GM04504 (cell line): ENCODE results near the gene RAB8A.

Experiments
- DNase-seq: peaks from one replicate; pipeline ENCODE4 v3.0.0-alpha.2; 2012; ENCODE audit warnings: low read depth

The RAB8A gene

DNA sequence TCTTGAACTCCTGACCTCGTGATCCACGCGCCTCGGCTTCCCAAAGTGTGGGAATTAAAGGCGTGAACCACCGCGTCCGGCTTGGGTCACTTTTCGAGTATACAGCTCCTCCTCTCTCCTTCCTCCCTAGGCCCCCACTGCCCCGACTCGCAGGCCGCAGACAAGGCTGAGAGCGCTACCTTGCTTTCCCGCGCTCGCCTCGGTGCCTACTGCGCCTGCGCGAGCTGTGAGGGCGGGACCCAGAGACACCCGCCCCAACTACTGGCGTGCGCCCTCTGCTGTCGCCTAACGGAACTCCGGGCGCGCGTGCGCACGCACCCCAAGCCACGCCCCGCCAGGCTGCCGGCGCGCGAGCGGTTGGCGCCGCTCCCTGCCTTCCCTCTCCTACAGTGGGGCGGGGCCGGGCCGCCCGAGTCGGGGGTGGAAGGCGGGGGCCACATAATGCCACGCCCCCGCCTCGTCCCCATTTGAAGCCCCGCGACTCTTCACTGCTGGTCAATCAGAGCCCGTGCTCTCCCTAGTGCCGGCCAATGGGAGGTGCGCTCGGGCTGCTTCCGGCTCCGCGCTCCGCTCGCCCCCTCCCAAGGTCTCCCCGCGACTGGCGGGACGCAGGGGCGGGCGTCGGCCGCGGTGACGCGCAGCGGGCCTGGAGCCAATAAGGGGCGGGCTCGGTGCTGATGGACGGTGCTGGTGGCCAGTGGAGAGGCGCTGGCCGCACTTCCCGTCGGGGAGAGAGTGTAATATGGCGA, at the start of gene RAB8A:
TSS of gene RAB8A (plus strand) at position 730 of the 749 bp plus-strand sequence. CDS start at position 743, 13 bp downstream.
- DNase-seq, result peak; percentile 99

DNA sequence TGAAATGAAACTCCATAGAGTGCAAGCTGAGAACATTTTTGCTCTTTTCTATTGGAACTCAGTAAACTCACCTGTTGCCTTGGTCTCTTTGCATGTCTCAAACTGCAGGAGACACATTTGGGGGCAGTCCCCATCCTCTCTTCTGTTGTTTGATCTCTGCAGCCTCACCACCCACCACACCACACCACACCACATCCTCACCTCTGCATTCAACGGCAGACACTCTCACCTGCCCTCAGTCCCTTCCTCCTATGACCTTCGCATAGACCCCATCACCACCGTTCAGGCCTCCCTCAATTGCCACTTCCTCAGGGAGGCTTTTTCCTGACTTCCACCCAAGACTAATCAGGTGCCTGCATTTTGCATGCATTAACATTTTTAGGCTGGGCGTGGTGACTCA, 49.7 kb upstream of the RAB8A start:
- DNase-seq, result no peak

DNA sequence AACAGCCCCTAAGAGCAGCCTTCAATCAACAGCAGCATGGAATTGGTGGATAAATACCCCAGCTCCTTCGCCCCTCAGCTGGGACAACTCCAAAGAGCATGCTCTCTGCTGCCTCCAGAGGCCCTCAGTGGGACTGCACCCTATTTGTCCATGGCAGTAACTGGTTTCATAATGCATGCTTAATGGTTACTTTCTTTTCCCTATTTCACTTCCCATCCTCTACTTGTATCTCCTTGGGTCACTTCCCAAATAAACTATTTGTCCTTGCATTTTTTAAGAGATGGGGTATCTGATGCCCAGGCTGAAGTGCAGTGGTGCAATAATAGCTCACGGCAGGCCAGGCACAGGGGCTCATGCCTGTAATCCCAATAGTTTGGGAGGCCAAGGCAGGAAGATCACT, 48.9 kb upstream of the RAB8A start:
- DNase-seq, result no peak

DNA sequence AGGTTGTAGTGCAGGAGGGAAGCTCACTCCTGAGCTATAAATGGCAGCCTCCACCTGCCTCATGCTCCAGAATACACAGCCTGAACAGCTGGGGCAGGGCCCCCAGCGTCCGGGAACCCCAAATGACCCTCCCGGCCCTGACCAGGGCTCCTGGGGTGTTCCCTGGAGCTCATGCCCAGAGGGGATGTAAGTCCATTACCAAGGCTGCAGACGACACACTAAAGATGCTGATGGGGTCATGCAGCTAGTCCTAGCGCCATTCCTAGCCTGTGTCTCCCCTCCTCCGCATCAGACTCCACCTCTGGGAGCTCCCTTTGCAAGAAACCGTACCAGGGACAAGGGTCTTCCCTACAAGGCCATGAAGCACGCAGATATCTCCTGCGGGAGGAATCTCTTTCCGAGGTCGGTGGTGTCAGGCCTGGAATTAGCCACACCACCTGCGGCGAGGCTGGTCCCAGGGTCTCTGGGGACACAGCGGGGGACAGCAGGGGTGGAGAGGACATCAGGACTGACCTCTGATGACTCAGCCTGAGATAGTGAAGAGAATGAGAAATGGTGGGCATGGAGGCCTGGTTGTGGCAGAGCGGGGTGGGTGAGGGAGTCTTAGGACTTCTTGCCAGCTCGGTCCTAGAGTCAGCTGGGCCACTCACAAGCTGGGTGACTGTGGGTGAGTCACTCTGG, 47.3 kb upstream of the RAB8A start:
- no peak for DNase-seq

DNA sequence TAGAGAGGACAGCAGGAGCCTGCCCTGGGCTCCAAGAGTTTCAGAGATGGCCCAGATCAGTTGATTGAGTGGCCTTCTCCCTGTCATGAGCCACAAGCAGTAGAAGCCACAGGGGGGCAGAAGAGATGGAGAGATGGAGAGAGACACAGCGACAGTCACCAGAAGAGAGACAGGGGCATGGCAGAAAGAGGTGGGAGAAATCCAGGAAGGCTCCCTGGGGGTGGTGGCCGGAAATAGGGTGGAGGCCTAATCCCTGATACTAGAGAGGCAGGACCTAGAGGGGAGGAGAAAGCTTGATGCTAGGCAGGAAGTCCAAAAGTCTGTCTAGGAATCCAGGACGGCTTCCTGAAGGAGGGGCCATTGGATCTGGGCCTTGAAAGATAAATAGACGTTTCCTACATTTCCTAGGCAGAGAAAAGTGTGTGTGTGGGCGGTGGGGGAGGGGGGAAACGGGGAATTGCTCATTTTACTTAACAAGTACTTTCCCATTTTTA, 45.0 kb upstream of the RAB8A start:
- no peak for DNase-seq

DNA sequence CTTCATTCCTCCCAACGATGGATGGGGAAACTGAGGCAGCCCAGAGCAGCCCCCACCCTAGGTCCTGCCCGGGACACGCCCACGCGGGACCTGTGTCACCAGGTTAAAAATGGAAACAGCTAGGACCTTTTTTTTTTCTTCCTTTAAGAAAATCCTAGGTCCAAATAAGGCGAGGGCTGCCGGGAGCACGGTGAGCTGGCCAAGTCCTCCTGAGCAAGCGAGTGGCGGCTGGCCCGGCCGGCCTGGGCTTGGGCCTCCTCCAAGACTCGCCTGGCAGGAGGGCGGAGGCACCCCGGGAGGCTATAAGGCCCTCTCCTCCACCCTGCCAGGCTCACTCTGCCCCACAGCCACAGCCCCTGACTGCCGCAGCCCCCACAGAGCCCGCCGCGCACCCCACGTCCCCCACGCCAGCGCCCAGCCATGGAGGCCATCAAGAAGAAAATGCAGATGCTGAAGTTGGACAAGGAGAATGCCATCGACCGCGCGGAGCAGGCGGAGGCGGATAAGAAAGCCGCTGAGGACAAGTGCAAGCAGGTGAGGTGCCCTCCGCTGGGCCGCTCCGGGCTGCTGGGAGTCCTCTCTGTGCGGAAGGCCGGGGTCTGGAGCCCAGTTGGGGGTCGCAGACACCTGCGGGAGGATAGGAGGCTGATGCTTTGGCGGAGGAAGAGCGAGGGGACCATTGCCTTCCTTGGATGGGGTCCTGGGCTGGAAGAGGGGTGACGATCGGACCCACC, 44.3 kb upstream of the RAB8A start:
- DNase-seq, result peak; percentile 61

DNA sequence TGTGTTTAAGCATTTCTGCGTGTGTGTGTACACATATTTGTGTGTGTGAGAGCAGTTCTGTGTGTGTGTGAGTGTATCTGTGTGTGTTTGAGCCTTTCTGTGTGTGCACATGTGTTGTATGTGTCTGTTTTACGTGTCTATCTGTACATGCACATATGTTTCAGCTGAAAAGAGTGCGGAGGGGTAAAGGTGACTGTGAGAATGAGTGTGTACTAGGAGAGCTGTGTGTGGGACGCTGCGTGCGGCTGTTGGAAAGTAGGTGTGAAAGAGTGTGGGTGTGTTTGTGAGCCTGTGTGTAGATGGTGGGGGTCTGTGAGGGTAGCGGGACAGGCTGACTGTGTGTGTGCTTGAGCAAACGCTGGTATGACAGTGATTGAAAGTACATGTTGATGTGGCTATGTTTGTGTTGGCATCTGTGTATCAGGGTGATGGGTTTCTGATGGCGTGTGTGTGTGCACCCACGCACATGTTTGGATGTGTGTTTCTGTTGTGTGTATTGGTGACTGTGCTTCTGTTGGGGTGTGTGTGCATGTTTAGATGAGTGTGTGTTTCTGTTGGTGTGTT, 42.9 kb upstream of the RAB8A start:
- no peak for DNase-seq

DNA sequence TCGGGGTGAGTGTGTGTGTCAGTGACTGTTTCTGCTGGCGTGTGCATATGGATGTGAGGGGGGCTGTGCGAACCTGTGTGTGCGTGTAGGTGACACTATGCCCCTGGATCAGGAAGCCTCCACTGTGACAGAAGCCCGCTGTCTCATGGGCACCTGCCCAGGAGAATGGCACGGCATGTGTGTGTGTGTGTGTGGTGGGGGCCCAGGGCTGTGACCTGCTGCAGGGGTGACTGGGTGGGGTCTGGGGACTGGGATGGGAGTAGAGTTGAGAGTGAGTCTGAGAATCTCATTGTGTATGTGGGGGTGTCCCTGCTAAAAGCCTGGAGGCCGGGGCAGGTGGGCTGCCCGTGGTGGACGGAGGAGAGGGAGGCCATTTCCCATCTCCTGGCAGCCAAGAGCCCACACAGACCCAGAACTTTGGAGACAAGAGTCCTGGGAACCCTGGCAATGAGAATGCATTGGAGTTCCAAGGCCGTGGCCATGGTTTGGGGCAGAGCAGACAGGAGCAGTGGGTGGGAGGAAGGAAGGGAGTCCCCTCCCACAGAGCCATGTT, 41.8 kb upstream of the RAB8A start:
- no peak for DNase-seq

DNA sequence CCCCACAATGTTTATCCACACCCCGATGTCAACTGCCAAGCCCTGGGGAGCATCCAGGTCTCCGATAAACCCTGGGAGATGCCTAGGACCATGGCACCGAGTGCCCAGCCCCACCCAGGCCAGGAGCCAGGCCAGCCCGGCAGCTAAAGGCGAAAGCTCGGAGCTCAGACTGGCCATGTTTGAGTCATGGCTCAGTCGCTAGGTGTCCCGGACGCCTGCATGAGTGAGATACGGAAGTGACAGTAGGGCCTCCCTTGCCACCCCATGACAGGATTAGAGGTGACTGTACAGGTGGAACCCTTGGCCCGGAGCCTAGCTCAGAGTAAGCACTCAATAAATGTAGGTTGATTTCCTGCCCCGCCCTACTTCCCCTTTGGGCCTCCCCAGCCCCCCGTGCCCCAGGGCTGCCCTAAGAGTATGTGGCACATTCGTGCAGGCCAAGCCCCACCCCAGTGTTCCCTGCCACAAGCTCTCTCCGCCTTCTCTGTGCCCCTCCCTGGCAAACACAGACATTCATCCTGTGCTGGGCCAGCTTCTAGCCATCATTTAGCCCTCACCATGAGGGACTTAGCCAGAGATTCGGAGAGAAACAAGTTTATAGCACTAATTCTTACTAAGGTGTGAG, 41.2 kb upstream of the RAB8A start:
- no peak for DNase-seq

DNA sequence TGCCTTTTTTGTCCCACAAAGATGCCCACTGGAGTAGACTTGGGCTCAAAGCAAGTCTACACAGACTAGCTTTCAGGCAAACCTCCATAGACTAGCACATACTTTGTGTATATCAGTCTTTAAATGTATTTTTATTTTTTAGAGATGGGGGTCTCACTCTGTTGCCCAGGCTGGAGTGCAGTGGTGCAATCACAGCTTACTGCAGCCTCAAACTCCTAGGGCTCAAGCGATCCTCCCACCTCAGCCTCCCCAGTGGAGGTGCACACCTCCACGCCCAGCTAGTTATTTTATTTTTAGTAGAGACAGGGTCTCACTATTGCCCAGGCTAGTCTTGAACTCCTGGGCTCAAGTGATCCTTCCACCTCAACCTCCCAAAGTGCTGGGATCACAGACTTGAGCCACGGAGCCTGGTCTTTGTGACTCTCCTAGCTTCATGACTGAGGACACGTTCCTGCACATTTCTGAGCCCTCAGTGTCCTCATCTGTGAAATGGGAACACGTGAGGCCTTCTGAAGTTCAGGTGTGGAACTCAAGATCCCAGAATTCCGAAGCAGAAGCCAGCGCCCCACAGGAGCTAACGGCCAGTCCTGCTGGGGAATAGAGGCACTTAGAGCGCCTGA, 40.5 kb upstream of the RAB8A start:
- DNase-seq, result no peak

DNA sequence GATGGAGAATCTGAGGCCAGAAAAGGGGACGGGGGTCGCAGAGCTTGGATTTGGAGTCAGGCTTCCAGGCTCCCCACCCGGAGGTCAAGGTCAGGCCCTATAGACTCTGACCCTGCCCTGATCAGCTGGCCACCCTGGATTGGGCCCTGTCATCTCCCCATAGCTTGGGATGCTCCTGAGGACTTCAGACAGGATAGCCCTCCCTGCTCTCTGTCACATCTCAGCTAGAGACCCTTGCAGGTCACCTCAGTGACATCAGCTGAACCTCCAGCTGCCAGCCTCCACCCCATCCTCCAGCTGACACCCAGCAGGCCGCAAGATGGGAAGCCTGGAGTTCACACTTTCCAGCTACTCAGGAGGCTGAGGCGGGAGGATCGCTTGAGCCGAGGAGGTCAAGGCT, 38.2 kb upstream of the RAB8A start:
- no peak for DNase-seq

DNA sequence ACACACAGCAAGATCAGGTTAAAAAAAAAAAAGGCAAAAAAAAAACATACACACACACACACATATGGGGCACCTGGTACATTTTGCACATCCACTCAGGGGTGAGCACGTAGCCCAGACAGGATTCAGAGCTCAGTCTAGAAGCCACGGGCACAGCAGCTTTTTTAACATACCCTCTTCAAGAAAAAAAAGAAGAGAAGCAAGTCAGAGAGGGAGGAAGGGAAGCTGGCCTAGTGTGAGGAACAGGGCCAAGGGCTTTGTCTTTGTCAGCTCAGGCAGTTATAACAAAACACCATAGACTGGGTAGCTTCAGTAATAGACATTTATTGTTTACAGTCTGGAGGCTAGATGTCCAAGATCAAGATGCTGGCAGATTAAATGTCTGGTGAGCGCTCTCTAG, 37.7 kb upstream of the RAB8A start:
- no peak for DNase-seq

DNA sequence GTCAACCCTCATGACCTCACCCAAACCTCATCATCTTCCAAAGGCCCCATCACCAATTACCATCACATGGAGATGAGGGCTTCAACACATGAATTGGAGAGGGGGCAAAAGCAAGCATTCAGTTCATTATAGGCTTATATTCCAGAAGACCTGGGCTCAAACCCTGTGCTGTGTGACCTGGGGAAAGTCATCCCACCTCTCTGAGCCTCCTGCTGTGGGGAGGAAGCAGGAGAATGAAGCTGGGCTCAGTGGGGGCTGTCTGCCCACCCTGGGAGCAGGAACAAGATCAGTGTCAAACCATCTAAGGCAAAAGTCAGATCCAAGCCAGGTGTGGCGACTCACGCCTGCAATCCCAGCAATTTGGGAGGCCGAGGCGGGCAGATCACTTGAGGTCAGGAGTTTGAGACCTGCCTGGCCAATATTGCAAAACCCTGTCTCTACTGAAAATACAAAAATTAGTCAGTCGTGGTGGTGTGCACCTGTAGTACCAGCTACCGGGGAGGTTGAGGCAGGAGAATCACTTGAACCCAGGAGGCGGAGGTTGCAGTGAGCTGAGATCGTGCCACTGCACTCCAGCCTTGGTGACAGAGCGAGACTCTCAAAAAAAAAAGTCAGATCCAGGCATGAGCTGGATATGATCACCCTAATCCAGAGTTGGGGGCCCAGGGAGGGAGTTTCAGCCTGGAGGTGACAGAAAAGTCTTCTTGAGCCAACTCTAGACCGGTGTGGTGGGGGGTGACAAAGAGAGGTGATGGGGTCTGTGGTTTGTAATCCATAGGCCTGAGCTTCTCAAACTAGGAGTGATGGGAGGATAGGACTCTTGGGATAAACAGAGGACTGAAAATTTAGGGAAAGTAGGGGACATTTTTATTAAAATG, 37.0 kb upstream of the RAB8A start:
- DNase-seq, result no peak

DNA sequence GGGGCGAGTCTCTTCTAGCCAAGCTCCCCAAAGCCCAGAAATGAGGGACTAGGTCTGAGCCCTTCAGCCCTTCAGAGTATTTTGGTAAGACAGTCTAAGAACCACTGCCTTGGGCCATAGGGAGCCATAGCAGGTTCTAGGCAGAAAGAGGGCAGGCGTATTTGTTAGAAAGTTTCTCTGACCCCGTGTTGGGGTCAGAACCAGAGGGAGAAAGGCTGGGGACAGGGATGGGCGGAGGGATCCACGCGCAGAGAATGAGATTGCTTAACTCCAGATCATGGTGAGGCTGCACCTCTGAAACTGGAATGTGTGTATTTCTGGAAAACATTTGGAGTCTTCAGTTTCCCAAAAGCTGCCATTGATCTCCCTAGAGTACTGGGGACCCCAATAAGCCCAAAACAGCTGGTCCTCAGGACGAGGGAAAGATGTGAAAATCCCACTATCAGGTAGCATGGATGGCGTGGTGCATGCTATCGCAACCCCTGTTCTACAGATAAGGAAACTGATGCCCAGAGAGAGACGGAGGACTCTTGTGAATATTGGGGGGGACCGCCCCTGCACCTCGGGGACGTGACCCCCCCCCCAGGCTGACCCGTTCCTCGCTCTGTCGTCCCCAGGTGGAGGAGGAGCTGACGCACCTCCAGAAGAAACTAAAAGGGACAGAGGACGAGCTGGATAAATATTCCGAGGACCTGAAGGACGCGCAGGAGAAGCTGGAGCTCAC, 36.1 kb upstream of the RAB8A start:
- no peak for DNase-seq

DNA sequence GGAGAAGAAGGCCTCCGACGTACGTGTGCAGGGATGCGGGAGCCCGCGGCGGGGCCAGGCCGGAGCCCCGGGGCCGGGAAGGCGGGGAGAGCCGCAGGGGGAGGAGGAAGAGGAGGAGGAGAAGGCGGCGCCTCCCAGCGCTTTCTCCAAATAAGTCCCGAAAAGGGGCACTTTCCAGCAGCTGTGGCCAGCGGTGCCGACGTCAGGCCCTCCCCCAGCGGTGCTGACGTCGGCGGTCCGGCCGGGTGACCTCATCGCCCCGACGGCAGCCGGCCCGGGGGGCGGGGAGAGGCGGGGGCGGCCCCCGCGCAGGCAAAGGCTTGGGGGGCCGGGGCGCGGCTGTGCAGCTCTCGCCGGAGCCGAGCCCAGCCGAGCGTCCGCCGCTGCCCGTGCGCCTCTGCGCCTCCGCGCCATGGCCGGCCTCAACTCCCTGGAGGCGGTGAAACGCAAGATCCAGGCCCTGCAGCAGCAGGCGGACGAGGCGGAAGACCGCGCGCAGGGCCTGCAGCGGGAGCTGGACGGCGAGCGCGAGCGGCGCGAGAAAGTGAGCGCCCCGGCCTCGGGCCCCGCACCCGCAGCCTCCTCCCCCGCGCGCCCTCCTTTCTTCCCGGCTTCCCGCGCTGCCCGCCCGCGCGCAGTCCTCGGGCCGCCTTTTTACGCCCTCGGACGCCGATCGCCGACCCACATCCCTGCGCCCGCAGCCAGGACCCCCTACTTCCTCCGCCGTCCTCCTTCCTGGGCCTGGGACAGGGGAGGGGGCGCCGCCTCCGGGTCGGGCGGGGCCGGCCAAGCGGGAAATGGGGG, 35.3 kb upstream of the RAB8A start, which contains the start of gene TPM4:
TSS of gene TPM4 (plus strand) at position 342 of the 804 bp plus-strand sequence. CDS start at position 413, 71 bp downstream.
- peak; percentile 91 for DNase-seq

DNA sequence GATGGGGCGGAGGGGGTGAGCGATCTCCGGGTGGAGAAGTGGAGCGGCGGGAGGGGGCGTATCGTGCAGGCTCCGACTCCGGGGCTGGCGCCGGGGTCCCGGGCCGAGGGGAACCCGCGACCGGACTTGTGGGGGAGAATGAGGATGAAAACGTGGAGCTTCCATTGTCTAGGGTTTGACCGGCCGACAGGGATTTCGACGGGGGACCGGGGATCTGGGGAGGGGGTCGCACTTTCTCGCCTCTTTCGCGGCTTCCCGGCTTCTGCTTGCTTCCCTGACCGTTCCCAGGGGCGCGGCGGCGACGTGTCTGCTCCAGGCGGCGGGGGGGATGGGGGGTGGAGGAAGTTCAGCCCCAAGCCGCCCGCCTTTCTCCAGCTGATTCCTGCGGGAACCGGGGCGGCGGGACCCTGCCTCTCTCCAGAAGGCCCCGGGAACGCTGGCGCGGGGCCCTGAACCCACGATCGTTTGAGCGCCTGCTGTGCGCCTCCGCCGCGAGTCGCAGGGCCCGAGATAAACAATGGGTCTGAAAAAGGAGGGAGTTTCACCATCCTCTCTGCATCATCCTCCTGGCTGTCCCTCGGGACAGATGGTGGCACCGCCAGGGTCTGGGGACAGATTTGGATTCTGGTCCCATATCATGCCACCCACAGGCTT, 34.6 kb upstream of the RAB8A start:
- DNase-seq, result no peak

DNA sequence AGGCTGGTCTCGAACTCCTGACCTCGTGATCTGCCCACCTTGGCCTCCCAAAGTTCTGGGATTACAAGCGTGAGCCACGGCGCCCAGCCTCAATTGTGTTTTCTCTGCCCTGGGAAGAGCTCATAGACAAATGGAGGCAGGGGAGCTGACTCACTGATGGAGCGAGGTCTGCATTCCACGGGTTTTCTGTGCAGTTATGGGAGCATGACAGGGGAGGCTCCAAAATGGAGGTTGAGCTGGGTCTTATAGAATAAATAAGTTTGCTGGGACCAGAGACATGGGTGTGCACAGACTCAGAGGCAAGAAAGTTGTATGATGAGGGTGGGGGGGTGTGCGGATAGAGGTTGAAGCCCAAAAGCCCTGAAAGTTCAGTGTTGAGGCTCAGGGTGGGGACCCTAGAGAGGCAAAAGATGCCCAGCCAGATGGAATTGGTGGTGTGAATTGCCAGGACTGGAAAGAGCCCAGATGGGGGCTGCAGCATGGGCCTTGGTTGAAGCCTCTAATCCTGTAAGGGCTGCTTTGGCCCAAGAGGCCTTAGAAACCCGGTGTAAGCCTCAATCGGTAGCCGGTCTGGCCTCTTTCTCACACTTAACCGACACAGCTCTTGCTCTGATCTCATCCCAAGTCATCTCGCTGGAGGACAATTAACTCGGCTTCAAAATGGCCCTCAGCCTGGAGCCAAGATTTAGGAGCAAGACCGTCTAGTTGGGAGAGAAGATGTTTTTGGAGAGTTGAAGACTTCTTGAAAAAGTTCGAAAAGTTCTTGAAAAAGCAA, 33.5 kb upstream of the RAB8A start:
- peak; percentile 70 for DNase-seq
